NCI-H1930 (cell line): ENCODE measurements around the gene EDEM2.
A peak's percentile ranks its signal among the peaks of the same experiment; 100 is the strongest.
"Not testable (repeated sequence)": the region's sequence is repeated elsewhere in the genome, so short reads cannot be mapped to it uniquely, and the experiment has no call there.

Experiments used
- DNase-seq, 2 experiments: peaks; one replicate each; lab custom pipeline; 2025; lab: John Stamatoyannopoulos, UW

Gene EDEM2, protein sequence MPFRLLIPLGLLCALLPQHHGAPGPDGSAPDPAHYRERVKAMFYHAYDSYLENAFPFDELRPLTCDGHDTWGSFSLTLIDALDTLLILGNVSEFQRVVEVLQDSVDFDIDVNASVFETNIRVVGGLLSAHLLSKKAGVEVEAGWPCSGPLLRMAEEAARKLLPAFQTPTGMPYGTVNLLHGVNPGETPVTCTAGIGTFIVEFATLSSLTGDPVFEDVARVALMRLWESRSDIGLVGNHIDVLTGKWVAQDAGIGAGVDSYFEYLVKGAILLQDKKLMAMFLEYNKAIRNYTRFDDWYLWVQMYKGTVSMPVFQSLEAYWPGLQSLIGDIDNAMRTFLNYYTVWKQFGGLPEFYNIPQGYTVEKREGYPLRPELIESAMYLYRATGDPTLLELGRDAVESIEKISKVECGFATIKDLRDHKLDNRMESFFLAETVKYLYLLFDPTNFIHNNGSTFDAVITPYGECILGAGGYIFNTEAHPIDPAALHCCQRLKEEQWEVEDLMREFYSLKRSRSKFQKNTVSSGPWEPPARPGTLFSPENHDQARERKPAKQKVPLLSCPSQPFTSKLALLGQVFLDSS

DNA sequence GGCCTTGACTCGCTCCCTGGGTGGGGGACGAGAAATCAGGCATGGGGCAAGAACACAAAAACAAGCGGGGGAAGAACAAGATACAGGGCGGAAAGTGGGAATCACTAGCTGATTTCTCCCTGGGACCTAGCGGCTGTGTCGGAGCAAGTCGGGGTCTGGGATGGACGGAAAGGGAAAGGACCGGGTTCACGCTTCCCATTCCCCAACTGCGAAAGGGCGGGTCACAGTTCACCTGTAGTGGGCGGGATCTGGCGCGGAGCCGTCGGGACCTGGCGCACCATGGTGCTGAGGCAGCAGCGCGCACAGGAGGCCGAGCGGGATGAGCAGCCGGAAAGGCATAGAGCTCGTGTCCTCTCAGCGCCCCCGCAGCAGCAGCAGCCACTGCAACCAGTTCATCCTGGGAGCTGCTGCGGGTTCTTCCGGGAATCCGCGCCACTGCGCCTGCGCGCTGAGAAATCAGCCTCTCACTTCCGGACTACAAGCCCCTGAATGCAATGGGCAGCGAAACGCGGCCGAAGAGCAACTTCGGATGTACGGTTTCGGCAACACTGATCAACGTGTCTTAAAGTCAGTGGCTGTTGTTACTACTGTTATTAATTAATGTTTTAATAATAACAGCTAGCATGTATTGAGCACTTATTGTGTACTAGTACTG lies at the start of gene EDEM2:
Gene EDEM2, minus strand, starts transcription at position 417 of the 655 bp plus-strand sequence. Its CDS starts 78 bp downstream, at position 339.
- peak; percentile 91 to 97 for DNase-seq

DNA sequence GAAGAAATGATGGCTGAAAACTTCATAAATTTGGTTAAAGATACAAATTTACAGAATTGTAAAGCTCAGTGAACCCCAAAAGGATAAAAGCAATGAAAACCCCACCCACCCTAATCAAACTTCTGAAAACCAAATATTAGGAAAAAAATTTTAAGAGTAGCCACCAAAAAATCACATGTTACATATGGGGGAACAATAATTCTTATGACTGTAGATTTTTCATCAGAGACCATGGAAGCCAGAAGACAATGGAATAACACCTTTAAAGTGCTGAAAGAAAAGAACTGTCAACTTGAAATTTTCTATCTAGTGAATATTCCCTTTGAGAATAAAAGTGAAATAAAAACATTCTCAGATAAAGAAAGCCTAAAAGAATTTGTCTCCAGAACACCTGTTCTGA lies 49.2 kb upstream of the EDEM2 start:
- DNase-seq: no peak

DNA sequence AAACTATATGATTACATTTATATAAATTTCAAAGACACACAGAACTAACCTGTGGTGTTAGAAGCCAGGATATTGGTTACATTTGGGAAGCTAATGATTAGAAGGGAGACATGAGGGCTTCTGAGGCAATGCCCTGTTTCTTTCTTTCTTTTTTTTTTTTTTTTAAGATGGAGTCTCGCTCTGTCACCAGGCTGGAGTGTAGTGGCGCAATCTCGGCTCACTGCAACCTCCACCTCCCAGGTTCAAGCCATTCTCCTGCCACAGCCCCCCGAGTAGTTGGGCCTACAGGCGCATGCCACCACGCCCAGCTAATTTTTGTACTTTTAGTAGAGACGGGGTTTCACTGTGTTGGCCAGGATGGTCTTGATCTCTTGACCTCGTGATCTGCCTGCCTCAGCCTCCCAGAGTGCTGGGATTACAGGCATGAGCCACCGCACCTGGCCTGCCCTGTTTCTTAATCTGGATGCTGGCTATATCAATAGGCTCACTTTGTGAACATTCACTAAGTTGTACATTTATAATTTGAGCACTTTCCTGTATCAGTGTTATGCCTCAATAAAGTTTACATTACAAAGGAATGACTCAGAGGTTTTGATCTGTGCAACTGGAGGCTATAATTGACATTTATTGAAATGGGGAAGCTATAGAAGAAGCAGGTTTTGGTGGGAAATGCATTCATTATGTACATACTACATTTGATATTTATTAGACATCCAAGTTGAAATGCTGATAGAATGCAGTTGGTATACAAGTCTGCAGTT lies 46.1 kb upstream of the EDEM2 start:
- not testable (repeated sequence) for DNase-seq

DNA sequence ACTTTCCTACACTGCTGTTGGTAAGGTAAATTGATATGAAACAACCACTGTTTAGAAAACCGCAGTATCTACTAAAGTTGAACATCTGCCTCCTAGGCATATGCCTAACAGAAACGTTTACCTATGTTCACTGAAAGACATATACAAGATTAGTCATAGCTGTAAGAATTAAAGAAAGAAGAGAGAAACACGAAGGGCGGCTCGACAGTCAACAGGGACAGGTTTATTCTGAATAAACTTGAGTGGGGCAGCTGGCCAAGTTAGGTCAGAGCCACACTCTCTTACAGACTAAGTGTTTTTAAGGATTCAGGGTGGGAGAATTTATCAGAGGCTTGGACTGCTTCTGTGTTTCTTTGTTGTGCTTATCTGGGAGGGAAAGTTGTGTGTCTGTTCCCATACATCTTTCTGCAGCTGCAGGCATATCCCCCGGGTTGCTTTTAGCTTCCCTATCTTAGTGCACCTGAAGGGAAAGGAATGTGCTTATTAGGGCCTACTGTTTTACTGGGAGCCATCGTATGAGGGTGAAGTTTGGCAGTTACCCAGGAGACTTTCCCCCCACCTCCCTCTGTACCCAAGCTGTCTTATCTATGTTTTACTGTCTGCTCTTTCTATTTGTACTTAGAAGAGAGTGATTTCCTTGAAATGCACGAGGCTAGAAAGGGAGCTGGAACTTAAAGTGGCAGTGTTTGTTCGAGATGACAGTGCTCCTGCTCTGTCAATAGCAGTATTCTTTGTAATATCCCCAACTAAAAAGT lies 45.2 kb upstream of the EDEM2 start:
- DNase-seq: no peak

DNA sequence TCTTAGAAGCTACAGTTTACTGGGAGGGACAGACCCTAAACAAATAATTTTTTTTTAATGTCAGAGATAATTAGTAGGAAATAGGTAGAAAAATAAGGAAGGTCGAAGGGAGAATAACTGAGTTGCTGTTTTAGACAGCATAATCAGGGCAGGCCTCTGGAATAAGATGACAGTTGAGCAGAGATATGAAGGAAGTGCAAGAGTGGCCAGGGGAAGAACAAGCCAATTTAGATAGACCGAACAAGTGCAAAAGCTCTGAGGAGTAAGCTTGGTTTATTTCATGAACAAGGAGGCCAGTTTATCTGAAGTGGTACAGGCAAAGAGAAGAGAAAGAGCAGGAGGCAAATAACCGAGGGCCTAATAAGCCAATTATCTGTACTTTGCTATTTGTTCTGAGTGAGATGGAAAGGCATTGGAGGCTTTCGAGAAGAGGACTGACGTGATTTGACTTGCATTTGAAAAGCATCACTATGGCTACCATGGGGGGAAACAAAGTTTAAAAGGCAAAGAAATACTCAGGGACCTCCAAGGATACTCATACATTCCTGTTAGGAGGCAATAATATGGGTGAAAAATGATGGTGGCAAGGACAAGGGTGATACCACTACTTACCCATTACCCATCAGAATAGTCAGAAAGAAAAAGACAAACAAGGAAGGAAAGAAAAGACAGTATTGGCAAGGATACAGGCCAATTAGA lies 44.4 kb upstream of the EDEM2 start:
- DNase-seq: no peak

DNA sequence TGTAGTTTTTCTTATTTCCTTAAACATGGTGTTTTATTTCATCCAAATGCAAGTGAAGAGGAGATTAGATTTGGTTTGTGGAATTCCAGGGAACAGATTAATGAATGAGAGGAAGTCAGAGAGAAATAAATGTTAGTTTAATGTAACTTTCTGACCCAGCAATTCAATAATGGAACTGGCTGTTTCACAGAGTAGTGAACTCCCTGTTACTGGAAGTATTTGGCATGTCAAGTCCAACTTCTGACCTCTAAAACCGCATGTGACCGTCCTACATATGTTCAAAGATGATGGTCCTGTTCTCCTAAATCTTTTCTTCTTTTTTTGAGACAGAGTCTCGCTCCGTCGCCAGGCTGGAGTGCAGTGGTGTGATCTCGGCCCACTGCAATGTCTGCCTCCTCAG lies 43.4 kb upstream of the EDEM2 start:
- DNase-seq: no peak

DNA sequence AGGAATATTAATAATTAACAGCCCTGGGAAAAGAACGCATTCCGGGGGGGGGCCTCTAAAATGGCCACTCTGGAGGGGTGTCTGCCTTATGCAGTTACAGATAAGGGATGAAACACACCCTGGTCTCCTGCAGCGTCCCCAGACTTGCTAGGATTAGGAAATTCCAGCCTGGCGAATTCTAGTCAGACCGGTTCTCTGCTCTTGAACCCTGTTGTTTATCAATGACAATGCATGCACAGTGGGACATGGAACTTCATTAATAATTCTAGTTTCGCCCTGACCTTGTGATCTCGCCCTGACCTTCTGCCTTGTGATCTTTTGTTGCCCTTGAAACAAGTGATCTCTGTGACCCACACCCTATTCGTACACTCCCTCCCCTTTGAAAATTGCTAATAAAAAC lies 42.1 kb upstream of the EDEM2 start:
- DNase-seq: not testable (repeated sequence)

DNA sequence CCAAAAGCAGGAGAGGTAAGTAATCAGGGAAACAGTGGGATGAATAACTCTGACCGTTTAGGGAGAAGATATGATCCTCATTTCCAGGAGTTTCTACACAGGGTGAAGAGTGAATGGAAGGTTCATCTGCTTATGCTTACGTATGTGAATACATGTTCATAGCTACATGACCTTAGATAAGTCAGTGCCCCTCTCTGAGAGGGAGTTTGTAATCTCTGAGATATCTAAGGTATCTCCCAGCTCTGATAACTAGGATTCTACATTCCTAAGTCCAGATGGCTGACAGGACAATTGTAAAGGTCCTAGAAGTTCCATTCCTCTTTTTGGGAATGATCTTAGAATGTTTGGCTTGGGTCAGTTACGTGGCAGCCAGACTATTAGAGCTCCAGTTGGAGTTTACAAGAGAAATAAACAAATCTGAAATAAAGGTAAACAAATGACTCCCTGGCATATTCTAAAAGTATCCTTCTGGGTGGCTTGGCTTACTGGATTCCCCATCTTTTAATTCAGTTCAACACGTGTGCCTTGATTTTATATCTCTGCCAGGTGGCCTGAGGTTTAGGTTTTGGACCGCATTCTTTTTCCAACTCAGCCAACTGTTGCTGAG lies 40.6 kb upstream of the EDEM2 start:
- DNase-seq: no peak

DNA sequence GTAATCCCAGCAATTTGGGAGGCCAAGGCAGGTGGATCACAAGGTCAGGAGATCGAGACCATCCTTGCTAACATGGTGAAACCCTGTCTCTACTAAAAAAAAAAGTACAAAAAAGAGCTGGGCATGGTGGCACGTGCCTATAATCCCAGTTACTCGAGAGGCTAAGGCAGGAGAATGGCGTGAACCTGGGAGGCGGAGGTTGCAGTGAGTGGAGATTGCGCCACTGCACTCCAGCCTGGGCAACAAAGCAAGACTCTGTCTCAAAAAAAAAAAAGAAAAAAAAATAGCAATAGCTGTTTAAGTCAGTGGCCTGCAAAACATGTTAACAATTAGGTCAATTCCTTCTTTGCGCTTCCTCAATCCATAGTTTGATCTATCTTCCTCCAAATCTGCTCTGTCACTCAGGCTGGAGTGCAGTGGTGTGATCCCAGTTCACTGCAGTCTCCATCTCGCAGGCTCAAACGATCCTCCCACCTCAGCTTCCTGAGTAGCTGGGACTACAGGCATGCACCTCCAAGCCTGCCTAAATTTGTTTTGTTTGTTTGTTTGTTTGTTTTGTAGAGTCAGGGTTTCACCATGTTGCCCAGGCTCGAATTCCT lies 39.7 kb upstream of the EDEM2 start:
- not testable (repeated sequence) for DNase-seq

DNA sequence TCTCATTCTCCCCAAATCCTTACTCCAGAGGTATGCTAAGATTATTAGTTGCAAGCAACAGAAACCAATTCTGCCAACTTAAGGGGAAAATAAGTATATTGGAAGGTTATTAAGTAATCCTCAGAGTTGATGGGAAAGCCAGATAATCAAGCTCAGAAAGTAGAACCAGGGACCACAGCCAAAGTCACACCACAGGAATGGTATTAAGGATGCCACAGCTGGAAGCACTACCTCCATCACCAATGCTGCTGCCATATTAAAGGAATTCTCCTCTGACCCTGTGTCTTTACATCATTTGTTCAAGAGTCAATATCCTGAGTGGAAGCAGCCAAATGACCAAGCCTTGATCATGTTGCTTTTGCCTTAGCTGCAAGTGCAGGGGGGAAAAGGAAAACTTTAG lies 34.6 kb upstream of the EDEM2 start:
- DNase-seq: no peak

DNA sequence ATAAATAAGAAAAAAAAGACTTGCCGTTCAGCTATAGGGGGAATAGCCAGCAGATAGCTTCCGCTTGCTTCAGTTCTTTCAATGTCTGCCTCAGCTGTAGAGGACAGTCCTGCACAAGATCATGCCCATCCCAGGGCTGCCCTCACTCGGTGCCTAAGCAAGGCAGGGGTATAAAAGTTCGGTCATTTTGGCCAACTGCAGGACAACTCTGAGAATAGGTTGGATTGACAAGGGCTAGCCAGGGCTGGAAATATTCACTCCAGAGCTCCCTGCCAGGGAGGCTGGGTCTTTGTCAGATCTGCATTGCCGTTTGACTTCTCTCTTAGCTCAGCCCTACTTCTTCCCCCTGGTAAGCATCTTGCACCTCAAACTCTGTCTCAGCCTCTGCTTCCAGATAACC lies 33.1 kb upstream of the EDEM2 start:
- no peak for DNase-seq

DNA sequence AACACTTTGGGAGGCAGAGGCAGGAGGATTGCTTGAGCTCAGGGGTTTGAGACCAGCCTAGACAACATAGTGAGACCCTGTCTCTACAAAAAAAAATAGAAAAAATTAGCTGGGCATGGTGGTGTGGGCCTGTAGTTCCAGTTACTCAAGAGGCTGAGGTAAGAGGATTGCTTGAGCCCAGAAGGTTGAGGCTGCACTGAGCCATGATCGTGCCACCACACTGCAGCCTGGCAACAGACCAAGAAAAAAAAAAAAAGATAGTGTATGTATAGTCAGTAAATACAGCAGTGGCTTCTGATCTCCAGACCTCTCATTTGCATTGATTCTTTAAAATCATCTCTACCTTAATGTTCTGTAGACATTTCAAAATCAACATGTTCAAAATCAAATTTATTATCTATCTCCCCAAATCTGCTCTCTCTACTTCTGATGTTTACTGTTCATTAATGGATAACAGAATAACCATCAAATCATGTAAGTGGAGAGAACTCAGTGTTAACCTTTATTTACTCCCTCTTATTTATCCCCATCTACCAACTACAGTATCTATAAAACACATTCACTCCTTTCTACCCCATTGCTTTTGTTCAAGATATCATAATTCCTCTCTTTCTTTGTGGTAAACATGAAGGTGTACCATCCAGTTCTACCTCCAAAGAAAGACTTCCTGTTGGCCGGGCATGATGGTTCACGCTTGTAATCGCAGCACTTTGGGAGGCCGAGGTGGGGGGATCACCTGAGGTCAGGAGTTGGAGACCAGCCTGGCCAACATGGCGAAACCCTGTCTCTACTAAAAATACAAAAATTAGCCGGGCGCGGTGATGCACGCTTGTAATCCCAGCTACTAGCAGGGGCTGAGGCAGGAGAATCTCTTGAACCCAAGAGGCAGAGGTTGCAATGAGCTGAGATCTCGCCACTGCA lies 32.4 kb upstream of the EDEM2 start:
- no peak for DNase-seq

DNA sequence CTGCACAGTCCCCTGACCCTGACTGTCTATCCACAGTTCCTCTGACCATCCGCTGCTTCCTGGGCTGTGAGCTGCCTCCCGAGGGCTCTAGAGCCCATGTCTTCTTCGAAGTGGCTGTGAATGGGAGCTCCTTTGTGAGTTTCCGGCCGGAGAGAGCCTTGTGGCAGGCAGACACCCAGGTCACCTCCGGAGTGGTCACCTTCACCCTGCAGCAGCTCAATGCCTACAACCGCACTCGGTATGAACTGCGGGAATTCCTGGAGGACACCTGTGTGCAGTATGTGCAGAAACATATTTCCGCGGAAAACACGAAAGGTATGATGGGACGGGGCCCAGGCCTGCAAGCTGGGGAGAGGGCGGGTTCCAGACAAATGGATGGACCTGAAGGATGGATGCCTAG lies 29.0 kb upstream of the EDEM2 start:
- DNase-seq: no peak

DNA sequence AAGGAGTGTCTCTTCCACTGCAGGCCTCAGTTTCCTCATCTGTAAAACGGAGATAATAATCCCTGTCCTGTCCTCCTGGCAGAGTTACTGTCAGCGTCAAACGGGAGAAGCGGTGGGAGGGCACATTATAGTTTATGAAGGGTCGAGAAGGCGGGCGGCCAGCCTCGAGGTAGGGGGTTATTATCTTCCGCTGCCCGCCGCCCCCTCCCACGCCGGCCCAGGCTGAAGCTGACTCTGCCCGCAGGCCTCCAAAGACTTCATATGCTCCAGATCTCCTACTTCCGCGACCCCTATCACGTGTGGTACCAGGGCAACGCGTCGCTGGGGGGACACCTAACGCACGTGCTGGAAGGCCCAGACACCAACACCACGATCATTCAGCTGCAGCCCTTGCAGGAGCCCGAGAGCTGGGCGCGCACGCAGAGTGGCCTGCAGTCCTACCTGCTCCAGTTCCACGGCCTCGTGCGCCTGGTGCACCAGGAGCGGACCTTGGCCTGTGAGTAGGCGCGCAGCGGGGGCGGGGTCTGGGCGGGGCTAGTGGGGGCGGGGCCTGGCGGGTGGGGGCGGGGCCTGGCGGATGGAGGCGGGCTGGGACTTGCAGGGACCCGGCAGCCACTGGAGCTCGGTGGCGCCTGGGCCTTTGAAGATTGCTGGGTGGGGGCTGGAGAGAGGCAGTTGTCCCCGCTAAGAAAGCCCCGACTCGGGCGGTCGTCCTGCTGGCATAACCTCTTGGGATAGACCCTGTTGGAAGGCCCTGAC lies 27.5 kb upstream of the EDEM2 start:
- no peak for DNase-seq

DNA sequence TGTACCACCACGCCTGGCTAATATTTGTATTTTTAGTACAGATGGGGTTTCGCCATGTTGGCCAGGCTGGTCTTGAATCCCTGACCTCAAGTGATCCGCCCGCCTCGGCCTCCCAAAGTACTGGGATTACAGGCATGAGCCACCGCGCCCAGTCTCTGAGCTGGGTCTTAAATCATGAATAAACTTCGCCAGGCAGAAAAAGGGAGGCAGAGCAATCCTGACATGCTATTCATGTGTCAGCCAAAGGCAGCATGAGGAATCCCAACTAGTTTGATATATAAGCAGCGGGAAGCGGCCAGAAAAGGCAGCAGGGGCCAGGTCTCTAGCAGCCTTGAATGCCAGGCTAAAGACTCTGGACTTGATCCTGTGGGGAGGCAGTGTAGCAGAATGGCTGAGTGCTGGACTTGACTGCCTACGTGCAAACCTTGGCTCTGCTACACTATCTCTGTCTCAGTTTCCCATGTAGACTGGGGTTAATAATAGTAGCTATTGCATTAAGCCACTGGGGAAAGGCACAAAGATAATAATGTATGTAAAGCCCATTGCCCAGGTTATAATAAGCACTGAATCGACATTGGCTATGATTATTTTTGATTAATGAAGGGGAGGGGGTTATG lies 26.5 kb upstream of the EDEM2 start:
- DNase-seq: no peak

DNA sequence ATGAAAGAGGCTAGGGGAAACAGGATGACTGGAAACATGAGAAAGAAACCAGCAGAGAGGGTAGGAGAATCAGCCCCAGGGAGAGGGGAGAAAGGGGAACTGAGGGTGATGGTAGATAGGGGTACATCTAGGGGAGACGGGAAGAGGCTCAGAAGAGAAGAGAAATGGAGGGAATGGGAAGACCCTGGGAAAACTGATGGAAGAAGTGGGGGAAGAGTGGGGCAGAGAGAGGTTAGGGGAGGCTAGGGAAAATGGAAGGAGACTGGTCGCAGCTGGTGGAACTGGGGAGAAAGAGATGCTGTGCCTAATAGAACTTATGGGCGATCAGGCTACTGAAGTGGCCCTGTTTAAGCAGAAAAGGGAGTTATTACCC lies 25.3 kb upstream of the EDEM2 start:
- no peak for DNase-seq

DNA sequence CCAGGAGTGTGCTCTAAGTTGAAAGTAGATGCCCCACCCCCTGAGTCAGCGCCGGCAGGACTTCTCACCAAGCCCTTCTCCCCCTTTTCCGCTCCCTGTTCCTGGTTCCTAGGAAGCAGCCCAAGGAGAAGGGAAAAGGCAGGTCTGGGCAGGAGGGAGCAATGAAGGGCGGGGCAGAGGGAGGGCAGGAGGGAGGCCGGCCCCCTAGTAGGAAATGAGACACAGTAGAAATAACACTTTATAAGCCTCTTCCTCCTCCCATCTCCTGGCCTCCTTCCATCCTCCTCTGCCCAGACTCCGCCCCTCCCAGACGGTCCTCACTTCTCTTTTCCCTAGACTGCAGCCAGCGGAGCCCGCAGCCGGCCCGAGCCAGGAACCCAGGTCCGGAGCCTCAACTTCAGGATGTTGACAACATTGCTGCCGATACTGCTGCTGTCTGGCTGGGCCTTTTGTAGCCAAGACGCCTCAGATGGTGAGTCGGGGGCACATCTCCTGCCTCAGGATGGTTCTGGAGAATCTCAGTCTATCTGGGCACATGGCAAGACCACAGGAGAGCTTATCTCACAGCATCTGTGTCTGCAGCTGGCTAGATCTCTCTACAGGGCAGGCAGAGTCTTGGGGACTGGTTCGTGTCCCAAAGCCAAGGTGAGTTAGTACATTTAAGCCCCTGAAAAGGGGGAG lies 24.8 kb upstream of the EDEM2 start, which contains the start of gene PROCR:
Gene PROCR, plus strand, starts transcription at position 320 of the 681 bp plus-strand sequence. Its CDS starts 83 bp downstream, at position 403.
- DNase-seq: no peak
